Right atrium auricular region (tissue), 2 donors: ENCODE data around the gene WDR62. TPM values are rescaled to one million over a fixed set of nuclear protein-coding genes. Genes with fewer than 3 reads are reported as not detected.

Experiments
- DNase-seq: peaks from one replicate; pipeline ENCODE4 v3.0.0-alpha.2; 2019; ENCODE audit warnings: low spot score
- H3K27ac ChIP-seq, 2 donors: fragments of 200-600 bp; sonication (generic); 1 replicate in 1 of 2; 2 replicates in 1 of 2; pipeline ENCODE4 v1.5.1; 2016 to 2019
- H3K27me3 ChIP-seq, 2 donors: fragments of 200-600 bp; sonication (generic); one replicate each; pipeline versions ENCODE4 v1.5.1 to v1.6.0; 2017 to 2019
- H3K36me3 ChIP-seq: fragments of 200-600 bp; sonication (generic); one replicate; pipeline ENCODE4 v1.5.1; 2016
- H3K4me1 ChIP-seq, 2 donors: fragments of 200-600 bp; sonication (generic); one replicate each; pipeline versions ENCODE4 v1.5.1 to v1.6.0; 2017 to 2019
- H3K4me3 ChIP-seq, 2 donors: fragments of 200-600 bp; sonication (generic); 1 replicate in 1 of 2; 2 replicates in 1 of 2; pipeline ENCODE4 v1.5.1; 2017 to 2019; ENCODE audit warnings: mild to moderate bottlenecking in 1 of 2, moderate library complexity in 1 of 2
- H3K9me3 ChIP-seq, 2 donors: fragments of 200-600 bp; sonication (generic); one replicate each; pipeline ENCODE4 v1.5.1; 2019
- CTCF ChIP-seq, 2 donors: fragments of 200-600 bp; sonication (generic); IDR thresholded peaks; one replicate each; pipeline ENCODE4 v1.5.1; 2019; ENCODE audit warnings: antibody characterized with exemption in 2 of 2
- total RNA-seq, 2 donors: library from RNA; depleted of rRNA; stranded (reverse); fragments of >200 nt; gene quantifications; one replicate each; pipeline ENCODE4 v1.1.0, GENCODE V29; 2016

The WDR62 gene
- total RNA-seq, 2 donors from 2014 or later: 0.75 to 10.6 TPM

GRCh38 chr19:36113425-36113824 lies 58.7 kb downstream of the WDR62 start:
- peak overlapping the region in 1 of 2 donors; percentile 90 for H3K4me3 ChIP-seq
- H3K4me1 ChIP-seq: peaks cover 0 to 23% of the 10 kb centered on the region in 2 donors
- no peaks in the 10 kb centered on the region for H3K27me3 ChIP-seq
- TF ChIP-seq CTCF (IDR thresholded peaks at IDR 0.05): no peak
- no peak for DNase-seq
- H3K9me3 ChIP-seq: no peaks in the 10 kb centered on the region
- peak overlapping the region in 1 of 2 donors; percentile 89 for H3K27ac ChIP-seq
- peaks cover 31% of the 10 kb centered on the region for H3K36me3 ChIP-seq

- H3K9me3 ChIP-seq: no peaks in the 10 kb centered on the region
- peak overlapping the region; percentile 89 to 94 for H3K27ac ChIP-seq
- peak overlapping the region; percentile 66 to 90 for H3K4me3 ChIP-seq
- peaks cover 0 to 23% of the 10 kb centered on the region in 2 donors for H3K4me1 ChIP-seq
- no peak for DNase-seq
- H3K36me3 ChIP-seq: peaks cover 38% of the 10 kb centered on the region
- no peak for TF ChIP-seq CTCF (IDR thresholded peaks at IDR 0.05)
- no peaks in the 10 kb centered on the region for H3K27me3 ChIP-seq
Measured at GRCh38 chr19:36113894-36114720, 59.4 kb downstream of the WDR62 start.

- H3K9me3 ChIP-seq: no peaks in the 10 kb centered on the region
- H3K4me1 ChIP-seq: peaks cover 0 to 23% of the 10 kb centered on the region in 2 donors
- TF ChIP-seq CTCF (IDR thresholded peaks at IDR 0.05): no peak
- peaks cover 43% of the 10 kb centered on the region for H3K36me3 ChIP-seq
- DNase-seq: peak; percentile 100
- H3K27ac ChIP-seq: peak within 1 kb of the TSS; percentile 89 to 94
- H3K4me3 ChIP-seq: peak within 1 kb of the TSS; percentile 66 to 90
- H3K27me3 ChIP-seq: no peaks in the 10 kb centered on the region
Measured at GRCh38 chr19:36114721-36115452, 60.2 kb downstream of the WDR62 start, which contains the start of gene POLR2I. Gene POLR2I, minus strand, starts transcription at chr19:36114875. Its CDS starts 19 bp downstream, at chr19:36114856.

- TF ChIP-seq CTCF (IDR thresholded peaks at IDR 0.05): peak in 1 of 2 donors; percentile 13
- H3K27ac ChIP-seq: peak within 1 kb of the TSS; percentile 89 to 94
- peaks cover 43% of the 10 kb centered on the region for H3K36me3 ChIP-seq
- H3K27me3 ChIP-seq: no peaks in the 10 kb centered on the region
- peak within 1 kb of the TSS; percentile 66 to 90 for H3K4me3 ChIP-seq
- peaks cover 0 to 23% of the 10 kb centered on the region in 2 donors for H3K4me1 ChIP-seq
- DNase-seq: no peak
- no peaks in the 10 kb centered on the region for H3K9me3 ChIP-seq
Measured at GRCh38 chr19:36115453-36116343, 61.0 kb downstream of the WDR62 start, which contains the start of gene TBCB. Gene TBCB, plus strand, starts transcription at chr19:36115468. Its CDS starts 93 bp downstream, at chr19:36115561.

GRCh38 chr19:36116344-36116637 lies 61.6 kb downstream of the WDR62 start:
- Histone ChIP-seq H3K4me3 (peak overlapping the region; percentile 66 to 90), H3K27me3 (no peaks in the 10 kb centered on the region), H3K36me3 (peaks cover 46% of the 10 kb centered on the region), H3K27ac (peak overlapping the region in 1 of 2 donors; percentile 89), H3K4me1 (peaks cover 0 to 23% of the 10 kb centered on the region in 2 donors), H3K9me3 (no peaks in the 10 kb centered on the region)
- TF ChIP-seq CTCF (IDR thresholded peaks at IDR 0.05): no peak
- DNase-seq: no peak
